Body of pancreas (tissue), 4 donors: Measurements from ENCODE around the gene HIPK1. TPM values are rescaled to one million over a fixed set of nuclear protein-coding genes. Genes with fewer than 3 reads are reported as not detected.
"Not testable (repeated sequence)": the region's sequence is repeated elsewhere in the genome, so short reads cannot be mapped to it uniquely, and the experiment has no call there.

Source experiments
- ATAC-seq: fragments of 150-250 bp; one replicate; pipeline ENCODE4 v1.9.1; 2016
- DNase-seq, 4 donors: peaks; one replicate each; pipeline ENCODE4 v3.0.0-alpha.2; 2019
- H3K27ac ChIP-seq, 4 donors: fragments of 200-600 bp; sonication (generic); 1 replicate in 3 of 4; 2 replicates in 1 of 4; pipeline versions ENCODE4 v1.5.1 to v1.6.1; 2016 to 2019; ENCODE audit warnings: mild to moderate bottlenecking in 1 of 4, mixed read lengths in 1 of 4, moderate library complexity in 1 of 4
- H3K27me3 ChIP-seq, 2 donors: fragments of 200-600 bp; sonication (generic); one replicate each; pipeline ENCODE4 v1.6.0; 2016; ENCODE audit warnings: mild to moderate bottlenecking in 1 of 2
- H3K36me3 ChIP-seq, 2 donors: fragments of 200-600 bp; sonication (generic); replicated peaks in 1 of 2; 2 replicates each; pipeline ENCODE4 v1.5.1; 2016; ENCODE audit warnings: low read depth in 2 of 2; ENCODE audit not compliant: insufficient read depth in 1 of 2
- H3K4me1 ChIP-seq: fragments of 200-600 bp; sonication (generic); one replicate; pipeline ENCODE4 v1.6.0; 2016
- H3K4me3 ChIP-seq, 2 donors: fragments of 200-600 bp; sonication (generic); 1 replicate in 1 of 2; 2 replicates in 1 of 2; pipeline ENCODE4 v1.5.1; 2016 to 2019
- H3K9me3 ChIP-seq, 3 donors: fragments of 200-600 bp; sonication (generic); 1 replicate in 2 of 3; 2 replicates in 1 of 3; pipeline ENCODE4 v1.5.1; 2016
- POLR2A ChIP-seq, 3 donors: fragments of 450-650 bp; IDR thresholded peaks; one replicate each; pipeline ENCODE4 v1.6.1; 2016; ENCODE audit warnings: antibody characterized with exemption in 3 of 3, mild to moderate bottlenecking in 2 of 3
- WGBS, 2 donors: methylation state at CpG; one replicate each; pipeline ENCODE4 v1.1.5; 2017; 5-methylcytosine and 5-hydroxymethylcytosine counted together
- intact Hi-C: fragments of 100-400 bp; cut with DNase I; formaldehyde crosslinking; loops from one replicate; pipeline ENCODE4 v1.15.1; 2023
- total RNA-seq, 2 donors: library from RNA; depleted of rRNA; stranded (reverse); fragments of >200 nt; gene quantifications; one replicate each; pipeline ENCODE4 v1.1.0, GENCODE V29; 2016
- TF ChIP-seq, protein P1 (sequence below), 7 experiments: fragments of 450-650 bp in 4 of 7; fragments of 200-600 bp in 3 of 7; sonication (generic) in 3 of 7; IDR thresholded peaks; one replicate each; pipeline ENCODE4 v1.5.1; 2016 to 2019; ENCODE audit warnings: antibody characterized with exemption in 7 of 7

Gene HIPK1
- total RNA-seq, 2 donors from 2014 or later = 22.7 to 30.1 TPM

DNA sequence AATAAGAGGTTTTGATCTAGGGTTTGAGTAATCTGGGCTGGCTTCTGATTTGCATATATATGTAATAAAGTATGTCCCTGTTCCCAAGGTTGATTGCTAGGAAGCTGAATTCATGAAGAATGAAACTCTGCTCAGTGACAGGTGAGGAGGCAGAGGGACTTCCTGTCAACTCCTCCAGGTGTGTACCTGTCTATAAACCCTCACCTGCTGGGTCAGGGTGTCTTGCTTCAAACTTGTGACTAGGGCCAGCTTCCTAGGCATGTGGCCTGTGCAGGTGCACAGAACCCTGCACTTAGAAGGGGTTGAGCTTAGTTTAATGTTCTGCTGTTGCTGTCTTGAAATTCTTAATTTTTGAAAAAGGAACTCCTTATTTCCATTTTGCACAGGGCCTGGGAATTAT lies 71.3 kb downstream of the HIPK1 start:
- intact Hi-C loops = no loop called here
- Histone ChIP-seq H3K27me3 (no peaks in the 10 kb centered on the region), H3K27ac (no peak overlapping the region), H3K9me3 (no peaks in the 10 kb centered on the region), H3K36me3 (no peaks in the 10 kb centered on the region), H3K4me1 (no peaks in the 10 kb centered on the region), H3K4me3 (no peak overlapping the region)
- no peak for ATAC-seq
- no peak for DNase-seq
- TF ChIP-seq, protein P1, sequence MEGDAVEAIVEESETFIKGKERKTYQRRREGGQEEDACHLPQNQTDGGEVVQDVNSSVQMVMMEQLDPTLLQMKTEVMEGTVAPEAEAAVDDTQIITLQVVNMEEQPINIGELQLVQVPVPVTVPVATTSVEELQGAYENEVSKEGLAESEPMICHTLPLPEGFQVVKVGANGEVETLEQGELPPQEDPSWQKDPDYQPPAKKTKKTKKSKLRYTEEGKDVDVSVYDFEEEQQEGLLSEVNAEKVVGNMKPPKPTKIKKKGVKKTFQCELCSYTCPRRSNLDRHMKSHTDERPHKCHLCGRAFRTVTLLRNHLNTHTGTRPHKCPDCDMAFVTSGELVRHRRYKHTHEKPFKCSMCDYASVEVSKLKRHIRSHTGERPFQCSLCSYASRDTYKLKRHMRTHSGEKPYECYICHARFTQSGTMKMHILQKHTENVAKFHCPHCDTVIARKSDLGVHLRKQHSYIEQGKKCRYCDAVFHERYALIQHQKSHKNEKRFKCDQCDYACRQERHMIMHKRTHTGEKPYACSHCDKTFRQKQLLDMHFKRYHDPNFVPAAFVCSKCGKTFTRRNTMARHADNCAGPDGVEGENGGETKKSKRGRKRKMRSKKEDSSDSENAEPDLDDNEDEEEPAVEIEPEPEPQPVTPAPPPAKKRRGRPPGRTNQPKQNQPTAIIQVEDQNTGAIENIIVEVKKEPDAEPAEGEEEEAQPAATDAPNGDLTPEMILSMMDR (IDR thresholded peaks at IDR 0.05) = no peak
- no peak for TF ChIP-seq POLR2A (IDR thresholded peaks at IDR 0.05)

DNA sequence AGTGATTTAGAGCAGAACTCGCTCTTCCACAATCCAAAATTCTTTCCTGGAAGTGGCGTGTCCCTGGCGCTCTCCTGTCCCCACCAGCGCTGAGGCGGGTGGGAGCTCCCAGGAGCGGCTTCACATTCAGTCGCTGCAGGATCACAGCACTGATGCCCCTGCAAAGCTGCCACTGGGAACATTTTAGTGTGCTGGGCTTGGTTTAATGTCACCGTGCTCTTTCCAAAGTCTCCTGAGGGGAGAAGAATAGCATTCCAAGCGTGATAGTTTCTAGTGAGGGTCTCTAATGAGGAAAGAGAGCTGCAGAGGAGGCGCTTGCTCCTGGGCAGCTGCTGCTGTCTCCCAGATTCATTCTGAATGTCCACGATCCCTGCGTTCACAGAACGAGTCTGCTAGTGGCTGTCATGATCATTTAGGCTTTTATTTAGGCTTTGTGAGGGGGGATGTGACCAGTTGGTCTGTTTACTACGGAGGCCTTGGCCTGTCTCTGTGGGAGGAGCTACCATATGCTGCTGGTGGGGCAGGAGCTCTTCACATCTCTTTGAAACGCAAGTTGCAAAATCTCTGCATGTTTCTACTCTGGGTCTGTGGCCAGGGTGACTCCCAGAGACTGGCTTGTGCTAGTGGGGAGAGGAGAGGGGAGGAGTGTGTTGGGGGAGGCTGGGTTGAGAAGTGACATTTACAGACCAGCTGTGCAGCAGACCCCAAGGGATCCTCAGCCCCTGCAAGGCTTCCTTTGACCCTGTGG lies 73.5 kb downstream of the HIPK1 start:
- WGBS, 2 donors = 49 to 58% methylated on average over 11 to 15 of the region's 15 CpGs
- no peaks in the 10 kb centered on the region for H3K36me3 ChIP-seq
- H3K27ac ChIP-seq = no peak overlapping the region
- no peaks in the 10 kb centered on the region for H3K9me3 ChIP-seq
- ATAC-seq (no peak), DNase-seq (peak in 1 of 4 donors; percentile 22)
- intact Hi-C loops = no loop called here
- H3K4me1 ChIP-seq = no peaks in the 10 kb centered on the region
- no peak overlapping the region for H3K4me3 ChIP-seq
- TF ChIP-seq POLR2A (IDR thresholded peaks at IDR 0.05) = no peak
- TF ChIP-seq, protein P1 (IDR thresholded peaks at IDR 0.05) = no peak
- no peaks in the 10 kb centered on the region for H3K27me3 ChIP-seq

GRCh38 chr1:114003431-114003830 lies 74.3 kb downstream of the HIPK1 start:
- H3K27ac ChIP-seq = no peak overlapping the region
- 67% methylated on average over 5 of the region's 5 CpGs for WGBS, 2 donors
- no peak for ATAC-seq

GRCh38 chr1:114006825-114007224 lies 77.7 kb downstream of the HIPK1 start:
- H3K36me3 ChIP-seq, H3K27me3 ChIP-seq, H3K4me3 ChIP-seq, DNase-seq, H3K4me1 ChIP-seq, H3K9me3 ChIP-seq, intact Hi-C loops, ATAC-seq, H3K27ac ChIP-seq: not testable (repeated sequence)
- WGBS, 2 donors = 72% methylated on average over 4 of the region's 4 CpGs

More at GRCh38 chr1:114003431-114003830, 74.3 kb downstream of the HIPK1 start:
- H3K4me1 ChIP-seq = no peaks in the 10 kb centered on the region
- H3K9me3 ChIP-seq = no peaks in the 10 kb centered on the region
- no peak for TF ChIP-seq POLR2A (IDR thresholded peaks at IDR 0.05)
- TF ChIP-seq, protein P1 (IDR thresholded peaks at IDR 0.05) = no peak
- DNase-seq = no peak
- intact Hi-C loops = no loop called here
- no peaks in the 10 kb centered on the region for H3K27me3 ChIP-seq
- no peak overlapping the region for H3K4me3 ChIP-seq
- no peaks in the 10 kb centered on the region for H3K36me3 ChIP-seq

- H3K4me1 ChIP-seq = no peaks in the 10 kb centered on the region
- H3K27ac ChIP-seq = no peak overlapping the region
- H3K27me3 ChIP-seq = no peaks in the 10 kb centered on the region
- DNase-seq = no peak
- no peaks in the 10 kb centered on the region for H3K36me3 ChIP-seq
- WGBS, 2 donors = 59 to 63% methylated on average over 2 of the region's 2 CpGs
- intact Hi-C loops = no loop called here
- no peak for ATAC-seq
- no peak overlapping the region for H3K4me3 ChIP-seq
- TF ChIP-seq, protein P1 (IDR thresholded peaks at IDR 0.05) = no peak
- TF ChIP-seq POLR2A (IDR thresholded peaks at IDR 0.05) = no peak
- H3K9me3 ChIP-seq = no peaks in the 10 kb centered on the region
Measured at GRCh38 chr1:114008480-114008941, 79.4 kb downstream of the HIPK1 start.
